HepG2 (cell line): ENCODE results near the gene FBXO10. TPM values are rescaled to one million over a fixed set of nuclear protein-coding genes. Genes with fewer than 3 reads are reported as not detected.

Experiments
- ATF7 ChIP-seq, 2 experiments: fragments of 450-650 bp in 1 of 2; sonication (generic) in 1 of 2; formaldehyde crosslinking in 1 of 2; IDR thresholded peaks; 2 replicates each; pipeline versions ENCODE4 v1.4.0 to v1.6.1; 2016 to 2020; ENCODE audit warnings: antibody characterized with exemption in 1 of 2, mild to moderate bottlenecking in 1 of 2, missing genetic modification reagents in 1 of 2
- CBX1 ChIP-seq: IDR thresholded peaks from one replicate; pipeline ENCODE4 v1.6.1; 2016; ENCODE audit warnings: antibody characterized with exemption, low read depth
- CENPT ChIP-seq: sonication (generic); formaldehyde crosslinking; IDR thresholded peaks from 2 replicates; pipeline ENCODE4 v1.8.0; 2022; ENCODE audit warnings: low read depth, mild to moderate bottlenecking, moderate library complexity, missing genetic modification reagents
- ELF4 ChIP-seq: sonication (generic); formaldehyde crosslinking; IDR thresholded peaks from 2 replicates; pipeline ENCODE4 v1.5.0; 2020; ENCODE audit warnings: missing genetic modification reagents, mild to moderate bottlenecking, moderate library complexity, borderline replicate concordance
- FOSL1 ChIP-seq: sonication (generic); formaldehyde crosslinking; IDR thresholded peaks from 2 replicates; pipeline ENCODE4 v1.9.0; 2021; ENCODE audit warnings: missing genetic modification reagents, borderline replicate concordance
- HNRNPLL ChIP-seq: fragments of 200-400 bp; formaldehyde crosslinking; IDR thresholded peaks from 2 replicates; pipeline ENCODE4 v1.6.1; 2017; ENCODE audit warnings: mild to moderate bottlenecking, low read depth, low read length; ENCODE audit not compliant: poor library complexity, severe bottlenecking
- KIAA2018 ChIP-seq: sonication (generic); formaldehyde crosslinking; IDR thresholded peaks from 2 replicates; pipeline ENCODE4 v1.5.0; 2020; ENCODE audit warnings: mild to moderate bottlenecking, missing genetic modification reagents, borderline replicate concordance
- KLF11 ChIP-seq: IDR thresholded peaks from 2 replicates; pipeline ENCODE4 v1.6.1; 2016; ENCODE audit warnings: missing compliant biosample characterization
- RBM22 ChIP-seq: fragments of 200-400 bp; formaldehyde crosslinking; optimal IDR thresholded peaks from 2 replicates; pipeline ENCODE3; 2017; ENCODE audit warnings: mild to moderate bottlenecking, low read length, moderate library complexity
- RELA ChIP-seq: sonication (generic); formaldehyde crosslinking; IDR thresholded peaks from 2 replicates; pipeline ENCODE4 v1.4.0; 2020; ENCODE audit warnings: missing genetic modification reagents
- SMARCE1 ChIP-seq: fragments of 450-650 bp; IDR thresholded peaks from 2 replicates; pipeline ENCODE4 v1.6.1; 2017; ENCODE audit warnings: borderline replicate concordance
- THAP11 ChIP-seq: IDR thresholded peaks from 2 replicates; pipeline ENCODE4 v1.6.1; 2016; ENCODE audit warnings: missing biosample characterization, missing genetic modification reagents
- USF2 ChIP-seq, 2 experiments: sonication (generic) in 1 of 2; formaldehyde crosslinking in 1 of 2; IDR thresholded peaks; 2 replicates each; pipeline versions ENCODE4 v1.5.1 to v1.6.1; 2011 to 2020; ENCODE audit warnings: borderline replicate concordance in 1 of 2, low read depth in 1 of 2, low read length in 1 of 2, mild to moderate bottlenecking in 1 of 2, missing genetic modification reagents in 1 of 2, moderate library complexity in 1 of 2
- ZNF124 ChIP-seq: sonication (generic); formaldehyde crosslinking; IDR thresholded peaks from 2 replicates; pipeline ENCODE4 v1.4.0; 2020; ENCODE audit warnings: missing genetic modification reagents
- ZNF597 ChIP-seq: sonication (generic); formaldehyde crosslinking; IDR thresholded peaks from 2 replicates; pipeline ENCODE4 v1.5.0; 2020; ENCODE audit warnings: missing genetic modification reagents
- ZNF772 ChIP-seq: sonication (generic); formaldehyde crosslinking; IDR thresholded peaks from 2 replicates; pipeline ENCODE4 v1.5.0; 2020; ENCODE audit warnings: mild to moderate bottlenecking, missing genetic modification reagents
- ZNF841 ChIP-seq: sonication (generic); formaldehyde crosslinking; IDR thresholded peaks from 2 replicates; pipeline ENCODE4 v1.8.1; 2023; ENCODE audit warnings: missing genetic modification reagents, borderline replicate concordance
- polyA plus RNA-seq, 8 experiments: library from polyadenylated mRNA; depleted of rRNA in 3 of 8; stranded (reverse) in 7 of 8; unstranded in 1 of 8; fragments of >200 nt; fragmentation: Illumina TruSeq in 4 of 8; extraction: Trizol in 4 of 8; gene quantifications; 2 replicates each; pipeline versions ENCODE4 v1.2.1 to v1.2.3, GENCODE V29; 2011 to 2016; ENCODE audit warnings: low read depth in 4 of 8, missing spikeins in 1 of 8, mixed read lengths in 1 of 8; ENCODE audit not compliant: insufficient read depth in 1 of 8
- total RNA-seq, 5 experiments: library from RNA; depleted of rRNA; stranded (reverse); fragments of >200 nt; fragmentation: Illumina TruSeq; extraction: Trizol; gene quantifications; 2 replicates each; pipeline ENCODE4 v1.2.3, GENCODE V29; 2016; ENCODE audit warnings: low read depth in 1 of 5

Gene FBXO10
- total and polyA plus RNA-seq, 2 of the 13 experiments (the other 11 are each of a cell fraction or from before 2014, with no cell fraction given) = 3.1 to 5.1 TPM

- TF ChIP-seq ZNF841 (CRISPR knock-in tag) (no peak), ATF7 (IDR thresholded peaks at IDR 0.05) (no peak), ATF7 (CRISPR knock-in tag; IDR thresholded peaks at IDR 0.05) (no peak), ZNF772 (CRISPR knock-in tag) (no peak), RELA (CRISPR knock-in tag) (no peak), SMARCE1 (no peak), ZNF597 (CRISPR knock-in tag) (no peak), USF2 (IDR thresholded peaks at IDR 0.05; ENCODE audit: low read depth, low read length) (no peak), USF2 (CRISPR knock-in tag; IDR thresholded peaks at IDR 0.05; ENCODE audit: borderline replicate concordance) (0 out of 2 replicates have a peak, but pooled peaks have one; percentile 43), ELF4 (no peak), CENPT (CRISPR knock-in tag) (no peak), THAP11 (CRISPR knock-in tag) (no peak), KLF11 (no peak), FOSL1 (CRISPR knock-in tag) (no peak), RBM22 (no peak), KIAA2018 (no peak), ZNF124 (CRISPR knock-in tag) (0 out of 2 replicates have a peak, but pooled peaks have one; percentile 5), CBX1 (no peak), HNRNPLL (no peak)
Observed at GRCh38 chr9:37466037-37466709, 110.0 kb downstream of the FBXO10 start (continued).
